Measurements from ENCODE around the gene POLDIP3. TPM values are rescaled to one million over a fixed set of nuclear protein-coding genes. Genes with fewer than 3 reads are reported as not detected.

POLDIP3 gene
- total and polyA plus RNA-seq, 2 of the 4 experiments (the other 2 are of a cell fraction) = 33.9 to 43.6 TPM

GRCh38 chr22:42626951-42627625, 12.4 kb upstream of the POLDIP3 start:
- BruUV-seq (replicated peaks) = no TSS peak
- ATAC-seq (ENCODE audit: low read depth) = no peak
- Histone ChIP-seq H4K8ac (ENCODE audit: low read depth in 2 of 2, low read length in 2 of 2) (no peak overlapping the region), H3K4me1 (ENCODE audit: control insufficient read depth, insufficient read depth, low read length) (no peaks in the 10 kb centered on the region), H3K14ac (replicated peaks; ENCODE audit: low read depth, low read length) (no peak overlapping the region), H3K23ac (ENCODE audit: low read depth, low read length) (no peak overlapping the region), H3K9me3 (ENCODE audit: control insufficient read depth, insufficient read depth, low read length) (no peaks in the 10 kb centered on the region), H3K56ac (ENCODE audit: extremely low read depth, insufficient read depth, low read length) (no peak overlapping the region), H4K5ac (ENCODE audit: low read depth, low read length) (no peak overlapping the region), H3K36me3 (ENCODE audit: control insufficient read depth, insufficient read depth, low read length) (peaks cover 77% of the 10 kb centered on the region), H3K9me1 (ENCODE audit: insufficient read depth, low read length) (0 out of 2 replicates have a peak, but pooled peaks cover 4% of the 10 kb centered on the region), H3K27me3 (ENCODE audit: control insufficient read depth, insufficient read depth, low read length) (no peaks in the 10 kb centered on the region), H3K79me1 (ENCODE audit: low read depth in 1 of 2, low read length in 2 of 2) (peaks cover 13 to 39% of the 10 kb centered on the region in 2 experiments), H3K4me3 (ENCODE audit: insufficient read depth, low read depth, low read length) (no peak overlapping the region), H3K4me2 (ENCODE audit: low read depth, low read length) (no peak overlapping the region), H3K18ac (ENCODE audit: low read depth, low read length) (no peak overlapping the region), H2BK20ac (ENCODE audit: low read depth, low read length) (no peak overlapping the region), H4K91ac (ENCODE audit: insufficient read depth, low read depth, low read length) (no peak overlapping the region), H4K20me1 (ENCODE audit: insufficient read depth, low read length) (peaks cover 10% of the 10 kb centered on the region; the same call in 1 of the 2 replicates), H2AFZ (replicated peaks; ENCODE audit: low read length, poor library complexity) (no peak overlapping the region), H3K27ac (ENCODE audit: insufficient read depth, low read length) (no peak overlapping the region), H2BK5ac (ENCODE audit: low read depth, low read length, poor library complexity, severe bottlenecking) (no peak overlapping the region), H3K9ac (ENCODE audit: low read depth, low read length) (no peak overlapping the region), H2AK5ac (ENCODE audit: low read depth, low read length) (no peak overlapping the region), H2AK9ac (replicated peaks; ENCODE audit: low read depth, low read length, poor library complexity) (no peak overlapping the region), H2BK120ac (ENCODE audit: low read depth, low read length) (no peak overlapping the region), H3K4ac (ENCODE audit: low read depth, low read length) (no peak overlapping the region), H2BK15ac (ENCODE audit: low read depth, low read length) (no peak overlapping the region)
- DNase-seq = no peak
- in situ Hi-C loops (cut with MboI; ENCODE audit: low sequenced_read_pairs) = no loop called here
- no peak for TF ChIP-seq FOS (IDR thresholded peaks at IDR 0.05; ENCODE audit: low read depth, low read length)
- no peak for TF ChIP-seq MXI1 (IDR thresholded peaks at IDR 0.05; ENCODE audit: borderline replicate concordance, low read depth, low read length)
- no peak for TF ChIP-seq SMC3 (IDR thresholded peaks at IDR 0.05; ENCODE audit: low read depth, low read length)
- no peak for TF ChIP-seq RAD21 (IDR thresholded peaks at IDR 0.05; ENCODE audit: low read length)
- no peak for TF ChIP-seq CTCF (conservative IDR thresholded peaks at IDR 0.05; ENCODE audit: low read depth, low read length)
- no peak for TF ChIP-seq ELK1 (IDR thresholded peaks at IDR 0.05; ENCODE audit: borderline replicate concordance, low read depth, low read length)
- TF ChIP-seq RCOR1 (IDR thresholded peaks at IDR 0.05; ENCODE audit: insufficient replicate concordance, low read length) = no peak
- TF ChIP-seq MAZ (IDR thresholded peaks at IDR 0.05; ENCODE audit: borderline replicate concordance, low read depth, low read length) = no peak
- TF ChIP-seq MAFK (IDR thresholded peaks at IDR 0.05; ENCODE audit: low read depth, low read length) = no peak
- no peak for TF ChIP-seq RFX5 (IDR thresholded peaks at IDR 0.05; ENCODE audit: low read depth, low read length)
- dilution Hi-C loops (cut with HindIII; ENCODE audit: low sequenced_read_pairs, unreplicated experiment) = no loop called here
- WGBS, 2 experiments (ENCODE audit: extremely low coverage in 2 of 2, insufficient read length in 1 of 2) = 100% methylated on average over 2 of the region's 25 CpGs; no CpG with 5 or more reads in 1 of the 2 experiments
- ChIA-PET CTCF (no interaction called here), POLR2A (ENCODE audit: unreplicated experiment) (no interaction called here)
- intact Hi-C loops (cut with micrococcal nuclease) = no loop called here
